Mucosa of stomach (tissue), 1 donor: ENCODE data around the gene GRID1.

Source experiments
- H3K27me3 ChIP-seq: one replicate; pipeline ENCODE4 v1.7.0; 2013; ENCODE audit warnings: mild to moderate bottlenecking, low read length; ENCODE audit not compliant: control insufficient read depth, insufficient read depth
- H3K36me3 ChIP-seq: one replicate; pipeline ENCODE4 v1.7.0; 2013; ENCODE audit warnings: low read length; ENCODE audit not compliant: control insufficient read depth, insufficient read depth
- H3K4me1 ChIP-seq: one replicate; pipeline ENCODE4 v1.7.0; 2013; ENCODE audit warnings: mild to moderate bottlenecking, low read length; ENCODE audit not compliant: control insufficient read depth, insufficient read depth
- H3K4me3 ChIP-seq: one replicate; pipeline ENCODE4 v1.7.0; 2013; ENCODE audit warnings: low read length
- H3K9ac ChIP-seq: one replicate; pipeline ENCODE4 v1.7.0; 2013; ENCODE audit warnings: mild to moderate bottlenecking, low read length, moderate library complexity
- H3K9me3 ChIP-seq: one replicate; pipeline ENCODE4 v1.7.0; 2013; ENCODE audit warnings: mild to moderate bottlenecking, low read length, moderate library complexity; ENCODE audit not compliant: control insufficient read depth
- donor health status: Pancreatic carcinoma.

Gene GRID1

GRCh38 chr10:86345859-86346798 lies 20.5 kb downstream of the GRID1 start:
- H3K36me3 ChIP-seq, result no peaks in the 10 kb centered on the region
- H3K4me3 ChIP-seq, result no peak overlapping the region
- H3K4me1 ChIP-seq, result peaks cover 18% of the 10 kb centered on the region
- H3K9ac ChIP-seq, result no peak overlapping the region
- H3K27me3 ChIP-seq, result no peaks in the 10 kb centered on the region
- H3K9me3 ChIP-seq, result no peaks in the 10 kb centered on the region

GRCh38 chr10:86345296-86345858 lies 21.2 kb downstream of the GRID1 start:
- H3K9me3 ChIP-seq, result no peaks in the 10 kb centered on the region
- no peak overlapping the region for H3K9ac ChIP-seq
- H3K36me3 ChIP-seq, result no peaks in the 10 kb centered on the region
- H3K4me3 ChIP-seq, result no peak overlapping the region
- no peaks in the 10 kb centered on the region for H3K27me3 ChIP-seq
- H3K4me1 ChIP-seq, result peaks cover 18% of the 10 kb centered on the region

GRCh38 chr10:86344714-86345161 lies 21.9 kb downstream of the GRID1 start:
- Histone ChIP-seq H3K9me3 (no peaks in the 10 kb centered on the region), H3K4me1 (peaks cover 18% of the 10 kb centered on the region), H3K27me3 (no peaks in the 10 kb centered on the region), H3K36me3 (no peaks in the 10 kb centered on the region), H3K4me3 (no peak overlapping the region), H3K9ac (no peak overlapping the region)

- no peaks in the 10 kb centered on the region for H3K27me3 ChIP-seq
- H3K9me3 ChIP-seq, result no peaks in the 10 kb centered on the region
- peaks cover 18% of the 10 kb centered on the region for H3K4me1 ChIP-seq
- H3K4me3 ChIP-seq, result no peak overlapping the region
- no peaks in the 10 kb centered on the region for H3K36me3 ChIP-seq
- H3K9ac ChIP-seq, result no peak overlapping the region
Measured at GRCh38 chr10:86344281-86344680, 22.3 kb downstream of the GRID1 start.

GRCh38 chr10:86343761-86344160 lies 22.8 kb downstream of the GRID1 start:
- H3K4me3 ChIP-seq, result no peak overlapping the region
- no peaks in the 10 kb centered on the region for H3K27me3 ChIP-seq
- peaks cover 18% of the 10 kb centered on the region for H3K4me1 ChIP-seq
- H3K36me3 ChIP-seq, result no peaks in the 10 kb centered on the region
- no peaks in the 10 kb centered on the region for H3K9me3 ChIP-seq
- no peak overlapping the region for H3K9ac ChIP-seq

GRCh38 chr10:86342111-86342863 lies 24.3 kb downstream of the GRID1 start:
- Histone ChIP-seq H3K9me3 (no peaks in the 10 kb centered on the region), H3K4me3 (no peak overlapping the region), H3K27me3 (no peaks in the 10 kb centered on the region), H3K36me3 (no peaks in the 10 kb centered on the region), H3K4me1 (peaks cover 18% of the 10 kb centered on the region), H3K9ac (no peak overlapping the region)

GRCh38 chr10:86341361-86341811 lies 25.2 kb downstream of the GRID1 start:
- Histone ChIP-seq H3K9me3 (no peaks in the 10 kb centered on the region), H3K27me3 (no peaks in the 10 kb centered on the region), H3K4me1 (peaks cover 17% of the 10 kb centered on the region), H3K36me3 (no peaks in the 10 kb centered on the region), H3K9ac (no peak overlapping the region), H3K4me3 (no peak overlapping the region)

- no peak overlapping the region for H3K9ac ChIP-seq
- no peaks in the 10 kb centered on the region for H3K36me3 ChIP-seq
- H3K27me3 ChIP-seq, result no peaks in the 10 kb centered on the region
- peaks cover 13% of the 10 kb centered on the region for H3K4me1 ChIP-seq
- no peak overlapping the region for H3K4me3 ChIP-seq
- no peaks in the 10 kb centered on the region for H3K9me3 ChIP-seq
Measured at GRCh38 chr10:86340991-86341260, 25.7 kb downstream of the GRID1 start.

GRCh38 chr10:86340176-86340990 lies 26.2 kb downstream of the GRID1 start:
- Histone ChIP-seq H3K27me3 (no peaks in the 10 kb centered on the region), H3K4me1 (peaks cover 7% of the 10 kb centered on the region), H3K9me3 (no peaks in the 10 kb centered on the region), H3K36me3 (no peaks in the 10 kb centered on the region), H3K9ac (no peak overlapping the region), H3K4me3 (no peak overlapping the region)

GRCh38 chr10:86339226-86339865 lies 27.2 kb downstream of the GRID1 start:
- H3K36me3 ChIP-seq, result no peaks in the 10 kb centered on the region
- H3K9ac ChIP-seq, result no peak overlapping the region
- H3K27me3 ChIP-seq, result no peaks in the 10 kb centered on the region
- no peaks in the 10 kb centered on the region for H3K4me1 ChIP-seq
- no peaks in the 10 kb centered on the region for H3K9me3 ChIP-seq
- no peak overlapping the region for H3K4me3 ChIP-seq

GRCh38 chr10:86337121-86337601 lies 29.4 kb downstream of the GRID1 start:
- no peaks in the 10 kb centered on the region for H3K9me3 ChIP-seq
- no peaks in the 10 kb centered on the region for H3K27me3 ChIP-seq
- no peak overlapping the region for H3K9ac ChIP-seq
- H3K36me3 ChIP-seq, result no peaks in the 10 kb centered on the region
- H3K4me3 ChIP-seq, result no peak overlapping the region
- H3K4me1 ChIP-seq, result no peaks in the 10 kb centered on the region
